GM19452 (cell line): ENCODE measurements around the gene PNKD.

Source experiments
- ATAC-seq: cut with Tn5 transposase; IDR thresholded peaks from one replicate; pipeline ENCODE4 v1.9.1; 2021; ENCODE audit not compliant: unreplicated experiment

The PNKD gene

DNA sequence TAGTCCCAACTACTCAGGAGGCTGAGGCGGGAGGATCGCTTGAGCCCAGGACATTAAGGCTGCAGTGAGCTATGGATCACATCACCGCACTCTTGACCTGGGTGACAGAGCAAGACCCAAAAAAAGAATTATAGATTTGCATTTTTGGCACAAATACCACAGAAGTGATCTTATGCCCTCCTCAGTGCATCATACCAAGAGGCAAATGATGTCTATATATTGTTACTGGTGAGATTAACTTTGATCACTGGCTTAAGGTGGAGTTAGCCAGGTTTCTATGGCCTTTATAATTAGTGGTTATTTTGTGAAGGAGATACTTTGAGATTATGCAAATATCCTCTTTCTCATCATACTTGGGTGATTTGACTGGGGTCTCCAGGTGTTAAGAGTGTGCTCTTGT lies 64.2 kb downstream of the PNKD start:
- ATAC-seq = no peak

- ATAC-seq = no peak
These were observed 70.3 kb downstream of the PNKD start for GRCh38 chr2:218340656-218341055.

DNA sequence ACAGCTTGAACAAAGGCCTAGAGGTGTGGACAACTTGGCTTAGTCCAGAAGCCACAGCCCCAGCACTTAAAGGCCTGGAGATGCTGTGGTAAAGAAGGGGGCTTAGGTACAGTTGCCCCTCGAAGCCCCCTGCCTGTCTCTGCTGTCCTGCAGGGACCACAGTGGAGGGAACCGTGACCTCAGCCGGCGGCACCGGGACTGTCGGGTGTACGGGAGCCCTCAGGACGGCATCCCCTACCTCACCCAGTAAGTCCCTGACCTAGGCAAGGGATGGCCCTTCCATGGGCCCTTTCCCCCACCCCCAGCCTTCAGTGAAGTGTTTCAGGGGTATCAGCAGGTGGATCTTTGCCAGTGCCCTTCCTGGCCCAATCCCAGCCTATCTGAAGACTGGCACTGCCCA lies 71.1 kb downstream of the PNKD start:
- no peak for ATAC-seq

DNA sequence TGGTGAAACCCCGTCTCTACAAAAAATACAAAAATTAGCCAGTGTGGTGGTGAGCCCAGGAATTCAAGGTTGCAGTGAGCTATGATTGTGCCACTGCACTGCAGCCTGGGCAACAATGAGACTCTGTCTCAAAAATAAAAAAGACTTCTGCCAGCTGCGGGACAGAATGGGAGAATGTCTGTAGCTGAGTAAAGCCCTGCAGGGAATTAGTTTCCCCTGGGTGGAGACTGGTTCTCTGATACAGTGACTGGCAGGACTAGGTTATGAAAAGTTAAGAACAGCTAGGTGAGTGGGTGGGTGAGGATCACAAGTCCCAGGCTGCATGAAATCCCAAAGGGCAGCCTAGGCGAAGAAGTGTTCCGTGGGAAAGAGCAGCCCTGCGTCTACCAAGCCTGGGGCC lies 72.5 kb downstream of the PNKD start:
- ATAC-seq = no peak

DNA sequence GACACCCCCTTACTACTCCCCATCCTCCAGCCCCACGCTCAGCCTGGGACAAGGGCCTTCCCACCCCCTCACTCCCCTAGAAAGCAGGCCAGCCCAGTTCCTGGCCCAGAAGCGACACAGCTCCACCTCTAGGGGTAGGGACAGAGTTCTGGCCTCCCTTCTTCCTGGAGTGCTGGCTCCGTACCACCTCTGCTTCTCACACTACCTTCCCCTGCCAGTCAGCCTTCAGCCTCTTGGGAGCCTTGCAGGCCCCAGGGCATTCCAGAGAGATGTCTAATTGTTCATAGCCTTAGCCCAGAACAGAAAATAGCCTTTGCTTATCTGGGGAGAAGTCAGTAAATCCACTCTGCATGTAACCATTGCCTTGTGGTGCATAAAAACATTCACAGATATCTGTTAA lies 73.3 kb downstream of the PNKD start:
- no peak for ATAC-seq

GRCh38 chr2:218344090-218344754 lies 73.9 kb downstream of the PNKD start:
- no peak for ATAC-seq

- no peak for ATAC-seq
These were observed 74.6 kb downstream of the PNKD start for GRCh38 chr2:218344755-218345417.

- ATAC-seq = no peak
These were observed 75.3 kb downstream of the PNKD start for GRCh38 chr2:218345491-218346236.

- ATAC-seq = no peak
These were observed 76.9 kb downstream of the PNKD start for GRCh38 chr2:218347172-218347571.

DNA sequence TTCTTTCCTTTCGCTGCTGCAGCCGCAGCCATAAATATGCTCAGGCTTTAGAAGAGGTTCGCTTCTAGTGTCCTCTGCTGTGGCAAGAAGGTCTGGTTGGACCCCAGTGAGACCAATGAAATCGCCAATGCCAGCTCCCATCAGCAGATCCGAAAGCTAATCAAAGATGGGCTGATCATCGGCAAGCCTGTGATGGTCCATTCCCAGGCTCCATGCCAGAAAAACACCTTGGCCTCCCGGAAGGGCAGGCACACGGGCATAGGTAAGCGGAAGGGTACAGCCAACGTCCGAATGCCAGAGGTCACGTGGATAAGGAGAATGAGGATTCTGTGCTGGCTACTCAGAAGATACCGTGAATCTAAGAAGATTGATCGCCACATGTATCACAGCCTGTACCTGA lies 83.7 kb downstream of the PNKD start:
- ATAC-seq = no peak

- ATAC-seq = no peak
These were observed 84.6 kb downstream of the PNKD start for GRCh38 chr2:218354850-218355443.

GRCh38 chr2:218357236-218358177 lies 87.2 kb downstream of the PNKD start:
- no peak for ATAC-seq

GRCh38 chr2:218360453-218360852 lies 90.1 kb downstream of the PNKD start:
- no peak for ATAC-seq

- ATAC-seq = no peak
These were observed 92.3 kb downstream of the PNKD start for GRCh38 chr2:218362606-218363005.

- no peak for ATAC-seq
These were observed 93.4 kb downstream of the PNKD start for GRCh38 chr2:218363736-218364135.

GRCh38 chr2:218364196-218364595 lies 93.9 kb downstream of the PNKD start:
- no peak for ATAC-seq

- no peak for ATAC-seq
These were observed 96.5 kb downstream of the PNKD start for GRCh38 chr2:218366621-218367414.

DNA sequence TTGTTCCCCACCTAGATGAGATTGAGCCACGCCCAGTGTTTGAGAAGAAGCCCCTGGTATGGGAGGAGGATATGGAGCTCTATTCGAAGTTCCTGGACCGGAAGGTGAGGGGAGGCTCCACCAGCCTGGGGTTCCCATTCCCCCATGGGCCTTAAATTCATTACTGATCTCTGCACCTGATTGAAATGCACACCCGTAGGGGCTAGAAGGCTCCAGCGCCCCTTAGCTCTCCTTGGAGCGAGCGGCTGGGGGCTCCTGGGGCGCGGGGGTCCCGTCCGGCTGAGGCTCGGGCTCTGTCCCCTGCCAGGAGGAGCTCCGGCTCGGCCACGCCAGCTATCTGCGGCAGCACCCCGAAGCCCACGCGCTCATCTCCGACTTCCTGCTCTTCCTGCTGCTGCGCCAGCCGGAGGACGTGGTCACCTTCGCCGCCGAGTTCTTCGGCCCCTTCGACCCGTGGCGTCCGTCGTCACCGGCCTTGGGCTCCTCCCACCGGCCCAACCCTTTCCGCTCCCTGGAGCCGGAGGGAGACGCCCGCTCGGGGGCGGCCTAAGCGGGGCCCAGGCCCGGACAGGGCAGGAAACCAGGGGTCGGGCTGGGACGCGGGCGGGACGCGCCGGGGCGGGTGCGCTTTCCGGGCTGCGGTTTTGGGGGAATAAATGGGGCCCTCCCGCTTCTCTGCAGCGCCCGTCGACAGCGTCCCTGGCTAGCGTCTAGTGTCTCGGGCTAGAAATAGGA lies 97.3 kb downstream of the PNKD start:
- peak; percentile 94 for ATAC-seq

DNA sequence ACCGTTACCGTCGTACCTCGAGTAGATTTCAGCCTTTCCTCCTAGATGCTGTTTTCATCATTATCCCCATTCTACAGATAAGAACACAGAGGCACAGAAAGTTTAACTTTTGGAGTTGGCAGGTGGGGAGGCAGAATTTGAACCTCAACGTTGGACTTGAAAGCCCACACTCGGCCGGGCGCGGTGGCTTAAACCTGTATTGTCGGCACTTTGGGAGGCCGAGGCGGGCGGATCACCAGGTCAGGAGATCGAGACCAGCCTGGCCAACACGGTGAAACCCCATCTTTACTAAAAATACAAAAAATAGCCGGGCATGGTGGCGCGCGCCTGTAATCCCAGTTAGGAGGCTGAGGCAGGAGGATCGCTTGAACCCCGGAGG lies 97.8 kb downstream of the PNKD start:
- ATAC-seq = no peak
